DOHH2 (cell line): ENCODE data around the gene COMMD4.

Source experiments
- EZH2phosphoT487 ChIP-seq: fragments of 200-600 bp; sonication (generic); IDR thresholded peaks from 2 replicates; pipeline ENCODE4 v1.6.1; 2017; ENCODE audit warnings: borderline replicate concordance, mild to moderate bottlenecking, antibody characterized with exemption, low read length, moderate library complexity, mixed read lengths
- TF ChIP-seq, protein P1 (sequence below): fragments of 200-600 bp; sonication (generic); IDR thresholded peaks from one replicate; pipeline ENCODE4 v1.5.1; 2014; ENCODE audit warnings: antibody characterized with exemption, mild to moderate bottlenecking, low read depth, low read length; ENCODE audit not compliant: poor library complexity, severe bottlenecking

DNA sequence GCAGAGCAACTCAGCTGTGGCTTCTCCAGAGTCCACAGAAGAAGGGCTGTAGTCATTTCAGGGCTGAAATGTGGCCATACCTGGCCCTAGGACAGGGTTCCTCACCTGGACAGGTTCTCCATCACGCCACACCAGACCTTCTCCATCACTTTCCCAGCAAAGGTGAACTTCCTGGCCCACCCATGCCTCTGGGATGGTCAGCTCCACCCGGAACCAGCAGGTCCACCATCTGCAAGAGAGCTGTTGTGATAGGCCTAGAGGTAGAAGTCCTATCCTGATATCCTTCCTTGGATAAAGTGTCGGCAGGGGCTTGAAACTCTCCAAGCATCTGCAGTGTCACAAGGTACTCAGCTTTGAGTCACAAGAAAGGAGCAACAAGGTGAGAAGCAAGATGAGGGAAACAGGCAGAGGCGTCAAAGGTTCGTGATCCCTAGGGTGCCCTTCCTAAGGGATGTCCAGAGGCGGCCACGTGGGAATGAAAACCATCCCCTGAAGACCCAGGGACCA lies 31.6 kb downstream of the COMMD4 start:
- TF ChIP-seq, protein P1, sequence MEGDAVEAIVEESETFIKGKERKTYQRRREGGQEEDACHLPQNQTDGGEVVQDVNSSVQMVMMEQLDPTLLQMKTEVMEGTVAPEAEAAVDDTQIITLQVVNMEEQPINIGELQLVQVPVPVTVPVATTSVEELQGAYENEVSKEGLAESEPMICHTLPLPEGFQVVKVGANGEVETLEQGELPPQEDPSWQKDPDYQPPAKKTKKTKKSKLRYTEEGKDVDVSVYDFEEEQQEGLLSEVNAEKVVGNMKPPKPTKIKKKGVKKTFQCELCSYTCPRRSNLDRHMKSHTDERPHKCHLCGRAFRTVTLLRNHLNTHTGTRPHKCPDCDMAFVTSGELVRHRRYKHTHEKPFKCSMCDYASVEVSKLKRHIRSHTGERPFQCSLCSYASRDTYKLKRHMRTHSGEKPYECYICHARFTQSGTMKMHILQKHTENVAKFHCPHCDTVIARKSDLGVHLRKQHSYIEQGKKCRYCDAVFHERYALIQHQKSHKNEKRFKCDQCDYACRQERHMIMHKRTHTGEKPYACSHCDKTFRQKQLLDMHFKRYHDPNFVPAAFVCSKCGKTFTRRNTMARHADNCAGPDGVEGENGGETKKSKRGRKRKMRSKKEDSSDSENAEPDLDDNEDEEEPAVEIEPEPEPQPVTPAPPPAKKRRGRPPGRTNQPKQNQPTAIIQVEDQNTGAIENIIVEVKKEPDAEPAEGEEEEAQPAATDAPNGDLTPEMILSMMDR: no peak
- no peak for TF ChIP-seq EZH2phosphoT487
